ENCODE data around the gene EFNA3. TPM values are rescaled to one million over a fixed set of nuclear protein-coding genes. Genes with fewer than 3 reads are reported as not detected.

Gene EFNA3
- total and polyA plus RNA-seq, 9 of the 15 experiments (the other 6 are each of a cell fraction or from before 2014, with no cell fraction given), result 0.59 to 7.9 (median 4.7) TPM

- no TSS peak for BruUV-seq (replicated peaks)
- H3K27ac ChIP-seq (ENCODE audit: extremely low read depth, low read depth, low read length), result no peak overlapping the region
- H2AFZ ChIP-seq (ENCODE audit: low read depth, low read length), result no peak overlapping the region
- ChIA-PET POLR2A (interaction anchor here (0.7 to 1.4 kb wide), 4 partner anchors 17 to 120 kb away, joined by 3 to 4 read pairs (median 3); partner anchors contain the start of gene FLAD1), CTCF (ENCODE audit: low intra/inter-chr PET ratio) (interaction anchor here (1.2 to 4.0 kb wide), 5 partner anchors 15 to 581 kb away, joined by 3 to 153 read pairs (median 12); partner anchors contain the start of genes EFNA3 and UBE2Q1)
- no peak for FAIRE-seq
- no peaks in the 10 kb centered on the region for H3K9me3 ChIP-seq (replicated peaks; ENCODE audit: control insufficient read depth, insufficient read depth, low read depth, low read length)
- peaks cover 50% of the 10 kb centered on the region; the same call in 2 of the 3 replicates for H3K36me3 ChIP-seq (ENCODE audit: control insufficient read depth, insufficient read depth, low read length)
- WGBS (ENCODE audit: insufficient coverage, low coverage, missing lambda C conversion rate), result 86% methylated on average over 7 of the region's 8 CpGs
- H3K4me1 ChIP-seq (replicated peaks in 1 of 2; ENCODE audit: control insufficient read depth in 2 of 2, insufficient read depth in 2 of 2, low read length in 2 of 2), result peaks cover 25 to 55% of the 10 kb centered on the region in 2 experiments
- H3K4me2 ChIP-seq (ENCODE audit: insufficient read depth, low read length), result no peak overlapping the region
- no peaks in the 10 kb centered on the region; the same call in 1 of the 2 replicates for H4K20me1 ChIP-seq (replicated peaks; ENCODE audit: control insufficient read depth, insufficient read depth, low read length)
- intact Hi-C loops (cut with micrococcal nuclease), result loop anchor here (1.0 to 5.0 kb wide), 3 partner anchors 15 to 393 kb away; partner anchors contain the start of genes CKS1B and SHC1
- H3K27me3 ChIP-seq (ENCODE audit: control insufficient read depth in 2 of 2, insufficient read depth in 2 of 2, low read length in 2 of 2), result no peaks in the 10 kb centered on the region
- no peak overlapping the region for H3K4me3 ChIP-seq
- peaks cover 7% of the 10 kb centered on the region for H3K9me1 ChIP-seq (ENCODE audit: control insufficient read depth, insufficient read depth, low read length)
- in situ Hi-C loops (cut with MboI), result loop anchor here (5.0 kb wide), 1 partner anchor 103 kb away; the partner anchor contains the start of gene PBXIP1
- H3K79me2 ChIP-seq (ENCODE audit: control insufficient read depth, insufficient read depth, low read length), result peaks cover 9% of the 10 kb centered on the region; the same call in 2 of the 3 replicates
- TF ChIP-seq CHD2 (IDR thresholded peaks at IDR 0.05; ENCODE audit: low read depth, low read length), result no peak
- TF ChIP-seq SRF (CRISPR knock-in tag; IDR thresholded peaks at IDR 0.05), result no peak
- TF ChIP-seq ARID4B (CRISPR knock-in tag; IDR thresholded peaks at IDR 0.05), result no peak
- TF ChIP-seq NELFE (IDR thresholded peaks at IDR 0.05; ENCODE audit: insufficient read depth, insufficient read length), result no peak
- TF ChIP-seq ZNF253 (CRISPR knock-in tag; conservative IDR thresholded peaks at IDR 0.05), result no peak
- no peak for TF ChIP-seq TRIM25 (IDR thresholded peaks at IDR 0.05; ENCODE audit: borderline replicate concordance)
- no peak for TF ChIP-seq ZNF197 (CRISPR knock-in tag; IDR thresholded peaks at IDR 0.05; ENCODE audit: low read depth)
- no peak for TF ChIP-seq TFAM (CRISPR knock-in tag; conservative IDR thresholded peaks at IDR 0.05)
- TF ChIP-seq FOXK2 (conservative IDR thresholded peaks at IDR 0.05 in 1 of 2, IDR thresholded peaks at IDR 0.05 in 1 of 2; ENCODE audit: low read depth in 2 of 2), result no peak
- no peak for TF ChIP-seq SAP30 (IDR thresholded peaks at IDR 0.05; ENCODE audit: borderline replicate concordance, insufficient read depth, low read depth, low read length, poor library complexity, severe bottlenecking)
- DNase-seq (ENCODE audit: extremely low read depth in 1 of 4, low spot score in 3 of 4), result no peak
- no peak overlapping the region for H3K9ac ChIP-seq (ENCODE audit: insufficient read depth in 1 of 2, low read depth in 2 of 2, low read length in 2 of 2)
- no peak for ATAC-seq
Observed at GRCh38 chr1:155060736-155061135, 17.9 kb upstream of the EFNA3 start.
